Measurements from ENCODE around the gene OTOG. TPM values are rescaled to one million over a fixed set of nuclear protein-coding genes. Genes with fewer than 3 reads are reported as not detected.

OTOG gene
- total RNA-seq, 1 experiment from 2014 or later, result 0.35 TPM

GRCh38 chr11:17519061-17519885 is 27.8 kb upstream of the OTOG start:
- no peak overlapping the region for H2BK20ac ChIP-seq (ENCODE audit: low read depth, low read length, poor library complexity, severe bottlenecking)
- no peak overlapping the region for H3K23ac ChIP-seq (ENCODE audit: insufficient read length, low read depth, low read length)
- H3K4ac ChIP-seq (ENCODE audit: low read depth, low read length), result no peak overlapping the region
- H3K27me3 ChIP-seq (ENCODE audit: insufficient read depth, low read length), result no peaks in the 10 kb centered on the region
- no peak overlapping the region for H3T11ph ChIP-seq (ENCODE audit: low read length)
- no peak overlapping the region for H2AK5ac ChIP-seq (ENCODE audit: insufficient read length, low read length)
- Mint-ChIP-seq H3K4me1 (peaks cover 16 to 17% of the 10 kb centered on the region in 2 experiments), H3K36me3 (ENCODE audit: insufficient read depth in 1 of 3, low read depth in 3 of 3) (peaks cover 2 to 6% (median 4%) of the 10 kb centered on the region in 3 experiments; a peak in 6 of 7 replicates), H3K27ac (no peak overlapping the region; a peak in 2 of 7 replicates), H3K4me3 (no peak overlapping the region; a peak in 1 of 5 replicates), H3K9me3 (no peaks in the 10 kb centered on the region), H3K27me3 (ENCODE audit: low read depth) (peaks cover 2% of the 10 kb centered on the region; the same call in 1 of the 2 replicates)
- no peaks in the 10 kb centered on the region for H3K23me2 ChIP-seq (ENCODE audit: insufficient read length, low read depth, low read length, poor library complexity, severe bottlenecking)
- H3K56ac ChIP-seq (ENCODE audit: insufficient read length, low read depth, low read length), result no peak overlapping the region
- H3K4me2 ChIP-seq (ENCODE audit: insufficient read depth, insufficient read length, low read length), result no peak overlapping the region
- no peaks in the 10 kb centered on the region for H3K9me3 ChIP-seq (ENCODE audit: control insufficient read depth, low read depth, low read length)
- H2BK5ac ChIP-seq (ENCODE audit: insufficient read length, low read length), result no peak overlapping the region
- H3K14ac ChIP-seq (ENCODE audit: insufficient read depth, low read length), result no peak overlapping the region
- H3K9ac ChIP-seq (ENCODE audit: extremely low read depth, insufficient read length, low read length), result no peak overlapping the region
- peaks cover 4% of the 10 kb centered on the region; the same call in 1 of the 2 replicates for H3K4me1 ChIP-seq (ENCODE audit: insufficient read depth, low read length)
- H3K27ac ChIP-seq (ENCODE audit: insufficient read length, low read depth, low read length), result no peak overlapping the region
- H2BK12ac ChIP-seq (ENCODE audit: insufficient read length, low read depth, low read length), result no peak overlapping the region
- no peaks in the 10 kb centered on the region for H3K79me2 ChIP-seq (ENCODE audit: insufficient read depth, low read length)
- H2BK15ac ChIP-seq (ENCODE audit: low read depth, low read length), result no peak overlapping the region
- no peak overlapping the region for H4K5ac ChIP-seq (ENCODE audit: insufficient read length, low read depth, low read length)
- H3K18ac ChIP-seq (ENCODE audit: insufficient read length, low read depth, low read length), result no peak overlapping the region
- no peak overlapping the region for H2BK120ac ChIP-seq (ENCODE audit: low read depth, low read length, poor library complexity, severe bottlenecking)
- no peaks in the 10 kb centered on the region for H4K20me1 ChIP-seq (ENCODE audit: control insufficient read depth, insufficient read depth, insufficient read length)
- TF ChIP-seq, protein P1, sequence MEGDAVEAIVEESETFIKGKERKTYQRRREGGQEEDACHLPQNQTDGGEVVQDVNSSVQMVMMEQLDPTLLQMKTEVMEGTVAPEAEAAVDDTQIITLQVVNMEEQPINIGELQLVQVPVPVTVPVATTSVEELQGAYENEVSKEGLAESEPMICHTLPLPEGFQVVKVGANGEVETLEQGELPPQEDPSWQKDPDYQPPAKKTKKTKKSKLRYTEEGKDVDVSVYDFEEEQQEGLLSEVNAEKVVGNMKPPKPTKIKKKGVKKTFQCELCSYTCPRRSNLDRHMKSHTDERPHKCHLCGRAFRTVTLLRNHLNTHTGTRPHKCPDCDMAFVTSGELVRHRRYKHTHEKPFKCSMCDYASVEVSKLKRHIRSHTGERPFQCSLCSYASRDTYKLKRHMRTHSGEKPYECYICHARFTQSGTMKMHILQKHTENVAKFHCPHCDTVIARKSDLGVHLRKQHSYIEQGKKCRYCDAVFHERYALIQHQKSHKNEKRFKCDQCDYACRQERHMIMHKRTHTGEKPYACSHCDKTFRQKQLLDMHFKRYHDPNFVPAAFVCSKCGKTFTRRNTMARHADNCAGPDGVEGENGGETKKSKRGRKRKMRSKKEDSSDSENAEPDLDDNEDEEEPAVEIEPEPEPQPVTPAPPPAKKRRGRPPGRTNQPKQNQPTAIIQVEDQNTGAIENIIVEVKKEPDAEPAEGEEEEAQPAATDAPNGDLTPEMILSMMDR (conservative IDR thresholded peaks at IDR 0.05), result no peak
- H2AFZ ChIP-seq (ENCODE audit: low read length), result no peak overlapping the region
- H3K79me1 ChIP-seq (ENCODE audit: insufficient read depth, low read depth, low read length, poor library complexity, severe bottlenecking), result no peaks in the 10 kb centered on the region
- no peak overlapping the region for H4K8ac ChIP-seq (replicated peaks; ENCODE audit: insufficient read length, low read depth, low read length)
- H4K91ac ChIP-seq (ENCODE audit: insufficient read length, low read depth, low read length), result no peak overlapping the region
- WGBS (ENCODE audit: extremely low coverage, insufficient read length, low lambda C conversion rate), result no CpG with 5 or more reads among the region's 7 CpGs
- DNase-seq, result no peak
